GM21737 (cell line): ENCODE results near the gene PRLH.

Experiments
- ATAC-seq: cut with Tn5 transposase; IDR thresholded peaks from one replicate; pipeline ENCODE4 v1.9.1; 2021; ENCODE audit warnings: mild to moderate bottlenecking, moderate library complexity; ENCODE audit not compliant: unreplicated experiment

Gene PRLH

GRCh38 chr2:237563816-237564215 is 2.6 kb upstream of the PRLH start:
- no peak for ATAC-seq

- ATAC-seq = no peak
Observed at GRCh38 chr2:237564526-237565131, 1.7 kb upstream of the PRLH start.

- ATAC-seq = no peak
Observed at GRCh38 chr2:237565974-237566373, 400 bp upstream of the PRLH start.

DNA sequence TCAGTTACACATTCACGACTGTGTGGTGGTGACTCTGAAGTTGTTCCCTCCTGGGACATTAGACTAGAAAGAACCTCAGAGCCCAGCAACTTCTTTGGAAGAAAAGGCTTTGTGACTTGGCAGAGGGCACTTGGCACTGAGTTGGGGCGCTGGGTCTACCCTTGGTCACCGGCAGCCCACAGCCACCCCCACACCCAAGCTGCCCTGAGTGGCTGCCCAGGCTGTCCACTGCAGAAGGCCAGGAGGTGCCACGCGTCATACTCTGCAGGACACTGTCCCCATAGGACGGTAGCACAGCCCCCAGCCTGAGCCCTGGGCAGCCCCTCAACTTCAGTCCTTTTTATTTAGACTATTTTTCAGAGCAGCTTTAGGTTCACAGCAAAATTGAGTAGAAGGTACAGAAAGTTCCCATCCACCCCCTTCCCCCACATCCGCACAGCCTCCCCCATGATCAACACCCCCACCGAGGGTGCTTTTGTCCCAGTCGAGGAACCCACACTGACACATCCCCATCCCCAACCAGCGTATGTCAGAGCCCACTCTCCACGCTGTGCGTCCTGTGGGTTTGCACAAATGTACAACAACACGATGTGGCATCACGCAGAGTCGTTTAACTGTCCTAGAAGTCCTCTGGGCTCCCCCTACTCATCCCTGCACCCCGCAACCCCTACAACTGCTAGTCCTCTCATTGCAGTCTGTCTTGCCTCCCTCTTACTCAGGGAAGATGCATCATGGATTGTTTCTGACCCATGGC is 1.1 kb downstream of the PRLH start:
- ATAC-seq = no peak

DNA sequence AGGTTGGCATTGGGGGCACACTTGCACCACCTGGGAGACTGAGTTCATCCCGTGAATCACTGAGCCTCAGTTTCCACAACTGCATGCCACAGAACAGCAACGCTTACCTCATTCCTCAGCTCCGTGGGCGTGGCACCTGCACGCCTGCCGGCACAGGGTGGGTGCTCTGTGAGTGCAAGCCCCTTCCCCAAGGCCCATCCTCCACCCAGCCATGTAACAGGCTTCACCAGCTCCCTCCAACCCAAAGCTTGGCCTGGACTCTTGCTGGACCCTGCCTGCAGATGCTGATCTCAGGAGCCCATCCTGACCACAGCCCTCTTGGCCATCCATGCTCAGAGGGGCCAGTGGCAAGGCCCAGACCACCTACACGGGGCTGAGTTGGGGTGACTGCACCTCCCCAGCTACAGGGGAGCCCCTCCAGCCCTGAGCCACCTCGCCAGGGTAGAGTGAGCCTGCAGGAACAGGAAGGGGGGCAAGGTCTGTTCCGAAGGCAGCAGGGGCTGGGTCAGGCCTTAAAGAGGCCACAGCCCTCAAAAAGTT is 1.8 kb downstream of the PRLH start:
- ATAC-seq = no peak

DNA sequence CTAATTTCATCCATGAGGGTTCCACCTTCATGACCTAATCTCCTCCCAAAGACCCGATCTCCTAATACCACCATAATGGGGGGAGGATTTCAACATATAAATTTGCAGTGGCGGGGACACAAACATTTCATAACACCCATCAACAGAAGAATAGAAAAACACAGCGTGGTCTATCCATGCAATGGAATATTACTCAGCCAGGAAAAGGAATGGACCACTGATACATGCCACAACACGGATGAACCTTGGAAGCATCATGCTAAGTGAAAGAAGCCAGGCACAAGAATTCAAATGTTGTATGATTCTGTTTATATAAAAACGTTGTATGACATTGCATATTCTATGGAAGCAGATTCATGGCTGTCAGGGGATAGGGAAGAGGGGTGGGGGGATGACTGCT is 2.7 kb downstream of the PRLH start:
- no peak for ATAC-seq

DNA sequence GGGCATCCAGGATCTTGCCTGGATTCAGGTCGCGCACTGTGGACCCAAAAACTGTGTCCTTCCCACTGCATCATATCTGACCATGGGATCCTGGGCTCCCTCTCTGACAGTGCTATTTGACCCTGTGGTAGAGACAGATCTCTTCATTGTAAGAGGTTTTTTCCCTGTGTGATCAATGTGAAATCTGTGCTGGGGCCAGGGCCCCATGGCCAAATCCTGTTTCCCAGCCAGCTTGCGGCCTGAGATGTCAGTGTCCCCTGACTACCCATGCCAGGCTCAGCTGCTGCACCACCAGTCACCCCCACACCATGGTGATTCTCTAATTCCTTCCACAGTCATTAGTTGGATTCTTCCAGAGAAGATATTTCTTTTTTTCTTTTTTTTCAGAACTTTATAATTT is 3.5 kb downstream of the PRLH start:
- ATAC-seq = no peak

GRCh38 chr2:237570776-237571335 is 4.5 kb downstream of the PRLH start:
- ATAC-seq = no peak

DNA sequence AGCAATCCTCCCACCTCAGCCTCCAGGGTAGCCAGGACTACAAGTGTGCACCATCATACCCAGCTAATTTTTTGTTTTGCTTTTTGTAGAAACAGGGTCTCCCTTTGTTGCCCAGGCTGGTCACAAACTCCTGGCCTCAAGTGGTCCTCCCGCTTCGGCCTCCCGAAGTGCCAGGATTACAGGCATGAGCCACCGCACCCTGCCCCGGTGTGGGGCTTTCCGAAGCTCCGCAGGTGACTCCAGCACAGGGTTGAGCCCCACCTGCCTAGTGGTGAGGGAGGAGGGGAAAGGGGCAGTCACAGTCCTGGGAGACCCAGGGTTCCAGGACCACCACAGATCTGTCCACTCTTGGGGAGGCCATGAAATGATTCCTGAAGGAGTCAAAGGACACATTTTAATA is 5.2 kb downstream of the PRLH start:
- no peak for ATAC-seq

GRCh38 chr2:237572021-237572741 is 5.8 kb downstream of the PRLH start:
- peak; percentile 85 for ATAC-seq

DNA sequence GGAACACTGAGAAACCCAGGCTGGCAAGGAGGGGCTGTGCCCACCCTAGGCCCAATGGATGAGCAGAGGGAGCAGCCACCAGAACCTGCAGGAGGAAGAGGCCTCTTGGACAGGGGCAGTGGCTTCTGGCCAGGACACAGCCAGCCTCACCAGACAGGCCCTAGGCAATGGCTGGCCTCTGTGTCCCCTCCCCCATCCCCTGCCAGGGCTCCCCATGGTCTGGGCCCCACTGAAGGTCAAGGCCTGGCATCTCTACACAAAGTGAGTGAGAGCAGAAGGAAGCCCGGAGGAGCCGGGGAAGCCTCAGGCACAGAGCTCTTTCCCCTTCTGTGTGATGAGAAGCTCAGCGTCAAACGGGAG is 6.3 kb downstream of the PRLH start:
- ATAC-seq = no peak

- no peak for ATAC-seq
Observed at GRCh38 chr2:237573721-237574415, 7.5 kb downstream of the PRLH start.

- no peak for ATAC-seq
Observed at GRCh38 chr2:237574467-237574866, 8.1 kb downstream of the PRLH start.

- ATAC-seq = no peak
Observed at GRCh38 chr2:237574894-237575868, 8.8 kb downstream of the PRLH start.

DNA sequence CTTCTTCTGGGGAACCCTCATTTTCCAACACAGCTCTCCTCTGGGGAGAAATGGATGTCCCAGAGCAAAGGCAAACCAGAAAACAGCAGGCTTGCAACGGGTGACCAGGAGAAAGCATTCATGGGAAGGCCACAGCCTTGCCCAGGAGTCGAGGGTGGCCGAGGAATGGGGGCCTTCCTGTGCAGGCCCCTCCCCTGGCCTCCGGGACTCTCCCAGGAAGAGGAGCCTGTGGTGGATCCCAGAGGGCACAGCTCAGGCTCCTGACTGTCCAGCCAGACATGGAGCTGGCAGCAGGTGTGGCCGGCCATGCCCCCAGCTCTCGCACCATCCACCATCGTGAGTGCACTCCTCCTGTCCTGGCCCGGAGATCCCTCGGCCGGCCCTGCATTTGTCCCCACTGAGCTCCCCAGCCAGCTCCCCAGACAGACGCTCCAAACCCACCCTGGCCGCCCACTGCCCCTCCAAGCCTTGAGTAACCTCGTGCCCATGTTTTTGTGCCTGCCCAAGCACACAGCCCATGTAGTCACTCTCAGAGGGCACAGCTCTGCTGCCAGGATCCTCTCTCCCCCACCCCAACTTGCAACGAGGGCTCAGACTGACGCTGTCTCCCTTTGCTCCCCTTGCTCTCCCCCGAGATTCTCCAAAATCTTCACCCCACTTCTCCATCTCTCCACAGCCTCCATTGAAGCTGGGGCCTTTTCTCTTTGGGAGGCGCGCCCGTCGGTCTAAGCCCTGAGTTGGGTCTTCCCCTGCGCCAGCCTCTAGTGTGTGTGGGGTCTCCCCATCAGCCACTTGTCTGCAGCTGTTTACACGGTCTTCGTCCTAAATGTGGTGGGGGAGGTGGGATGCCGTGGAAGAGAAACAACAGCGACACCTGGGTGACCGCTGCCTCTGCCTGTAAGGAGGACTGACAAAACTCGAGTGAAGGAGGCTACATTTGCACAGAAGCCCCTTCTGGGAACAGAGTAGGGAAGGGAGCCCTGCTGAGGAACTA is 9.8 kb downstream of the PRLH start:
- no peak for ATAC-seq

- no peak for ATAC-seq
Observed at GRCh38 chr2:237576974-237577373, 10.6 kb downstream of the PRLH start.

DNA sequence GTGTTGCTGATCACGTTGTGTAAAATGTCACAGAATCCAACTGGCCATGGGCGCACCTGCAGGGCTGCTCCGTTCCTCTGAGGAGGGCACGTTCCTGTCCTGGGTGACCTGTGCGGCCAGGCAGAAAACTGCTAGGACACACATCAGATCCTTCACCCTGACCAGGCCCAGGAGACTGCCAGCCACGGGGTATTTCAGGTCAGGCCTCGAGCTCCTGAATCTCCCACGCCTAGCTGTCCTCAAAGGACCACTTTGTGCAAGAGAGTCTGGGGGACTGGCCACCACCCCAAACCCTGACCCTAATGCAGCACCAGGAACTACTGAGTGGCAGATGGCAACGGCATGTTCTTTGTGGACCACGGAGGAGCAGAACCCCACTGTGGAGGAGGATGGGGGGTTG is 11.1 kb downstream of the PRLH start:
- no peak for ATAC-seq

DNA sequence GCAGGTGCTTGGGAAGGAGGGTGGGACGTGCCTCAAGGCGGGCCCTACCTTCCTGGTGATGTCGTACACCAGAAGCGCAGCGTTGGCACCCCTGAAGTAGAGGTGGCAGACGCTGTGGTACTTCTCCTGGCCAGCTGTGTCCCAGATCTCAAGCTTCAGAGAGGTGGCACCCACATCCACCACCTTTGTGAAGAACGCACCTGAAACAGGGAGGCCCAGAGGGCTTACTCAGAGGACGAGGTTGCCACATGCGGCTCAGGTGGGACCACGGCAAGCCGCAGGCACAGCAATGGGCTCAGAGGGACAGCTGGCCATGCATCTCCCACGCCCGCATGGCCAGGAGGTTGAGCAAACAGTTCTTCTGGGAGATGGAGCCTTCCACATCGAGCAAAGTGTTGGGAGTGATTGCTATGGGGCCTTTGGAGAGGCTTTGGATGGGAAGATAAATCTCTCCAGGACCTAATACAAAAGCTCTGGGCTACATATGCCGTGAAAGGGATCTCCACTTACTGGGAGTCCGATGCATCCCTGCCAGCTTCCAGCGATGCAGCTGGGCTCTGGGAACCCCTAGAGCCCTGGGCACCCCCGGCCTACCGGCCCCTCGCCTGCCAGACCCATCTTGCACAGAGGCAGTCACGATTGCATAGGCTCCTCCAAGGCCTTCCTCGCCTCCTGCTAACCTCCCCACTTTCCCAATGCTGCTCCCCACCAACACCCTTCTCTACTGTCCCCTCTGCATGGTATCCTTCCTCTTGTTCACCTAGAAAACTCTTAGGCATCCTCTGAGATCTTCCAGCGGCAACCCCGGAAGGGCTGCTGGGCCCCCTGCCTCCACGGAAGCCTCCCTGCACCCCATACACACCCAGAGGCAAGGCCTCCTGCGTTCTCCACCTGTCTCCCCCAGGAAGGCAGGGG is 11.8 kb downstream of the PRLH start:
- no peak for ATAC-seq
